Measurements from ENCODE around the gene ORMDL3.
"Not testable (repeated sequence)": the region's sequence is repeated elsewhere in the genome, so short reads cannot be mapped to it uniquely, and the experiment has no call there.

Gene ORMDL3

GRCh38 chr17:39923836-39924690 lies 3.3 kb downstream of the ORMDL3 start:
- no peak for DNase-seq

- no peak for DNase-seq
Observed at GRCh38 chr17:39923230-39923629, 4.2 kb downstream of the ORMDL3 start.

GRCh38 chr17:39922006-39922405 lies 5.4 kb downstream of the ORMDL3 start:
- no peak for DNase-seq

- no peak for DNase-seq
Observed at GRCh38 chr17:39921323-39921722, 6.1 kb downstream of the ORMDL3 start.

GRCh38 chr17:39920218-39921210 lies 6.9 kb downstream of the ORMDL3 start:
- DNase-seq: peak in 2 of 6 experiments; percentile 23 to 24

GRCh38 chr17:39919087-39919683 lies 8.2 kb downstream of the ORMDL3 start:
- DNase-seq: no peak

GRCh38 chr17:39916918-39917317 lies 10.5 kb downstream of the ORMDL3 start:
- DNase-seq: no peak

- no peak for DNase-seq
Observed at GRCh38 chr17:39915559-39915958, 11.8 kb downstream of the ORMDL3 start.

- DNase-seq: no peak
Observed at GRCh38 chr17:39913989-39914388, 13.4 kb downstream of the ORMDL3 start.

GRCh38 chr17:39908789-39909352 lies 18.5 kb downstream of the ORMDL3 start:
- DNase-seq: no peak

- no peak for DNase-seq
Observed at GRCh38 chr17:39904990-39905288, 22.5 kb downstream of the ORMDL3 start.

GRCh38 chr17:39903158-39903884 lies 24.1 kb downstream of the ORMDL3 start:
- no peak for DNase-seq

- not testable (repeated sequence) for DNase-seq
Observed at GRCh38 chr17:39902027-39902426, 25.4 kb downstream of the ORMDL3 start.

GRCh38 chr17:39899215-39899614 lies 28.2 kb downstream of the ORMDL3 start:
- no peak for DNase-seq

- no peak for DNase-seq
Observed at GRCh38 chr17:39898088-39898487, 29.3 kb downstream of the ORMDL3 start.

- no peak for DNase-seq
Observed at GRCh38 chr17:39894681-39895376, 32.6 kb downstream of the ORMDL3 start.

- no peak for DNase-seq
Observed at GRCh38 chr17:39889200-39889599, 38.2 kb downstream of the ORMDL3 start.

- DNase-seq: no peak
Observed at GRCh38 chr17:39887078-39887477, 40.3 kb downstream of the ORMDL3 start.

- not testable (repeated sequence) for DNase-seq
Observed at GRCh38 chr17:39886102-39886501, 41.3 kb downstream of the ORMDL3 start.

- peak in 1 of 6 experiments; percentile 18 for DNase-seq
Observed at GRCh38 chr17:39872751-39873150, 54.6 kb downstream of the ORMDL3 start.

- no peak for DNase-seq
Observed at GRCh38 chr17:39871801-39872200, 55.6 kb downstream of the ORMDL3 start.

All from stimulated activated naive CD4-positive, alpha-beta T cell (primary cell).